HG03354 (cell line): ENCODE results near the gene ADD3.
"Not testable (repeated sequence)": the region's sequence is repeated elsewhere in the genome, so short reads cannot be mapped to it uniquely, and the experiment has no call there.

Source experiments
- ATAC-seq: cut with Tn5 transposase; IDR thresholded peaks from one replicate; pipeline ENCODE4 v1.9.1; 2021; ENCODE audit warnings: mild to moderate bottlenecking; ENCODE audit not compliant: unreplicated experiment, poor library complexity, severe bottlenecking

The ADD3 gene

DNA sequence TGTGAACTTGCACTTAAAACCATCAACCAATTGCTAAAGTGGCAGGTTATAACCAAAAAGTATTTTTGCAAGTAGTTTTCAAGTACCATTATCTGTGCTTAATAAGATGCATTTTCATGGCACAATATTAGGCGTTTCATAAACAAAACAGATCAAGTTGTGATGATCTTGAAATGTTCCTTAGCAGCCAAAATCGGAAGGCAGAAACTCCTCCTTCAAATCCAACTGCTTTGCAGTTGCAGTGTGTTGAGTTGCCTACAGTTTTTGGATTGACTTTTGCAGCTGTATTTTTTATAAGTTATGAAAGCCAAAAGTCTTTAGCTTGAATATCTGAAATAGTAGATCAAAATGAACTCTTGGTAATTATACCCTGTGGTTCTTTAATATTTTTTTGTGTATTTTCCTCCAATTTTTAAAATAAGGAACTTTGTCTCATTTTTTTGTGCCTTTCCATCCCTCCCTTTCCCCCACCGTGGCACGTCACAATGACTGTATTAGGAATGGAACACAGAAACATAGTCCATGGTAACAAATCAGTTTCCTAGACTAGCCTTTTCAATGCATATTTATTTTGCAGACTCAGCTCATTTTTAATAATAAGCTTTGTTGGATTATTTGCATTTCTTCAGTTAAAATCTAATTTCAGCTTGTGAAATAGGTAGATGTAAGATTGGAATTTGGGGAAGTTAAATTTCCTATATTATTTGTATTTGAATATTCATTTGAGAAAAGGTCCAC is 80.8 kb downstream of the ADD3 start:
- no peak for ATAC-seq

DNA sequence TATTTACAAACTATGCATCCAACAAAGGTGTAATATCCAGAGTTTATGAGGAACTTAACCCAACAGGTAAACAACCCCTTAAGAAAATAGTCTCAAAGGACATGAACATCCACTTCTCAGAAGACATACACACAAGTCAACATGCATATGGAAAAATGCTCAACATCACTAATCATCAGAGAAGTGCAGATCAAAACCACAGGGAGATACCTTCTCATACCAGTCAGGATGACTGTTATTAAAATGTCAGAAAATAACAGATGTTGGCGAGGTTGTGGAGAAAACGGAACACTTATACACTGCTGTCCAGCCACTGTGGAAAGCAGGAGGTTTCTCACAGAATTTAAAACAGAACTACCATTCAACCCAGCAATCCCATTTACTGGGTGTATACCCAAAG is 84.0 kb downstream of the ADD3 start:
- ATAC-seq: no peak

DNA sequence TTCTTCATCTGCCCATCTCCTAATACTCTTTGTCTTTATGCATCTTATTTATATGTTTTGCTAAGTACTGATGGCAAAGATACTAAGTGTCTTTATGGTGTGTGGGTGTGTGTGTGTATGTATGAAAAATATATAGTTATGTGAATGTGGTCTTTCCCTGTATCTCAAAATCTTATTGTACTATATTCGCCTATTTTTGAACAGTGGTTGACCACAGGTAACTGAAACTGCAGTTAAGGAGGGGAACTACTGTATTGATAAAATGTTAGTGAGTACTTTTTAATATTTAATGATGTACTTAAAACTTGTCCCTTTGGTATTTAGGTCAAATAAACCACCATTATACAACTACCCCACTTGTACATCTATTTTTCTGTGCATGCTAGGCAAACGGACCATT is 85.9 kb downstream of the ADD3 start:
- no peak for ATAC-seq

DNA sequence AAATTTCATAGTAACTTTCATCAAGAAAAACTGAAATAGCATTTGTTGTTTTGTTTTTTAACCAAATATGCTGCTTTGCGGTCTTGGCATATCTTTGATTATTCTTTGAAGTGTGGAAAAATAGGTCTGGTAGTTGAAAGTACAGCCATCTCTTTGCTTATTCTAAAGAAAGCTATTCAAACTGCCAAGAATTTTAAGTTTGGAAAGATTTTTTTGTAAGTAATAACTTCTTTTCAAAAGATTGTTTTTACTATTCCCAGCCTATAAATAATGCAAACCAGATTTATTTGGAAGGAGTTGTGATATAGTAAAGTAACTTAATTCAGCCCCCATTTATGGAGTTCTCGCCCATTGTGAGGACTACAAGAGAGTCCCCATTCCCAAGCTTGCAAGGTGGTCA is 87.0 kb downstream of the ADD3 start:
- no peak for ATAC-seq

DNA sequence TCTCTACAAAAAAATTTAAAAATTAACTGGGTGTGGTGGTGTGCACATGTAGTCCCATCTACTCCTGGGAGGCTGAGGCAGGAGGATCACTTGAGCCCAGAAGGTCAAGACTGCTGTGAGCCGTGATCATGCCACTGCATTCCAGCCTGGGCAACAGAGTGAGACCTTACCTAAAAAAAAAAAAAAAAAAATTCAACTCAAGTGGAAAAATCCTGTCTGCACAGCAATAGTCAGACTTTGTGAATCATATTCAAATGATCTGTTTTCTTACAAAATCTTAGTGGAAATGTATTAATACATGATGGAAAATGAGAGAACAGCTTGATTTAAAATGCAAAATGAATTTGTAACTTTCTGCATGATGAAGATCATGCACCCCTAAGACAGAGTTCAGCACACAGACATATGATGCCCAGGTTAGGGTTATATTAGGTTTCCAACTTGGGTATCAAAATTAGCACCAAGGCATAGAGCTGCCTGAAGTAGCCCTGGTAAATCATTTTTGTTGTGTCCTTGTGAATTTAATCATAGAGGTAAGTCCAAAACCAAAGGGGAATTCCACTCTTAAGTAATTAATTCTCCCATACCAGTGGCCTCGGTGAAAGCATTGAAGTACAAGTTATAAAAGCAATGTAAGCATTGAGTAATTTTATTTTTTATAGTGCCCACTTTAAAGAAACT is 93.8 kb downstream of the ADD3 start:
- ATAC-seq: peak; percentile 50

DNA sequence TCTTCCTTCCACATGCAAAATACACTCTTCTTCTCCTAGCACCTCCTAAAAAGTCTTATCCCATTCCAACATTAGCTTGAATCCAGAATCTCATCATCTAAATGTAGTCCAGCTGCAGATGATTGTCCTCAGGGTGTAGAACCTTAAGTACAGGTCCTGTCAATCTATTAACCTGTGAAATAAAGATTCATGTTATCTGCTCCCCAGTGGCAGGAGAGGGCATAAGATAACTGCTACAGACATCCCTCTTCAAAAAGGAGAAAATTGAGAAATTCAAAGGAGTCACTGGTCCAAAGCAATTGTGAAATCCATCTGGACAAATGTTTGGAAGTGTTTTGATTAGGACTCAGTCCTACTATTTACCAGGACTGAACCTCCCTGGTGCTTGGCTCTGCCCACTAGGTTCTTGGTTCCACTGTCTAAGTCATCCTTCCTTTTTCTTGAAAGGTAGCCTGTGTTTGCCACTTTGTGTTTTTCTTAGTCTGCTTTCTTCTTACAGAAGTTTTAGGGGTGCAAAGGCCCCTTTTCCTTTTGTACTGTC is 96.2 kb downstream of the ADD3 start:
- no peak for ATAC-seq

DNA sequence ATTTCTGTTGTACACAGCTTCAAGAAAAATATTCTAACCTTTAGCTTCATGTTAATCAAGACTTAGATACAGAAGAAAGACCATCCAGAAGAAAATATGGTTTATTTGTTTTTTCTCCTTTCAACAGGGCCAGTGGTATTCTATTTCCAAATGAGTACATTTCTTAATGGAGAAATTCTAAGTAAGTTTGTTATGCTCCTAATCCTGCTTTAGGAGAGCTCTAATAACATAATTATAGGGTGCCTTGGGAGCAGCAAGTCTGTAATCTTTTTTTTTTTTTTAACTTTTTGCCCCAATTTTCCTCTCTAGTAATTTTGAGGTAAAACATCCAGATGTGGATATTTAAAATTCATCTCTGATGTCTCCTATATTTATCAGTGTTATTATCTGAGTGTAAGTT is 98.1 kb downstream of the ADD3 start:
- ATAC-seq: no peak

DNA sequence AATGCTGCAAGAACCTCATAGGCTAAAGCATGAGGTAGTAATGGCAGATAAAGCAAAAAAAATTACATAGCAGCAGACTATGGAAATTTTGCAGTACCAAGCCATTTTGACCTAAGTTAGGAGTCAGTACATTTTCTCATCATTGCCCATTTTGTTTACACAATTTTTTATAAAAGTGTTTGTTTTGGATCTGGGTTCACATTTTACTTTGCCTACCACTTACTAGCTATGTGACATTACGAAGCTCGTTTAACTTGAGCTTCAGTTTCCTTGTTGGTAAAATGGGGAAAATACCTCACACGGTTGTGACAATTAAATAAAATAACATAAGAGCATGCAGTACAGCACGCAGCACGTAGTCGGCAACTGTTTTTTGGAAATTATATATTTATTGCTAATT is 99.6 kb downstream of the ADD3 start:
- no peak for ATAC-seq

DNA sequence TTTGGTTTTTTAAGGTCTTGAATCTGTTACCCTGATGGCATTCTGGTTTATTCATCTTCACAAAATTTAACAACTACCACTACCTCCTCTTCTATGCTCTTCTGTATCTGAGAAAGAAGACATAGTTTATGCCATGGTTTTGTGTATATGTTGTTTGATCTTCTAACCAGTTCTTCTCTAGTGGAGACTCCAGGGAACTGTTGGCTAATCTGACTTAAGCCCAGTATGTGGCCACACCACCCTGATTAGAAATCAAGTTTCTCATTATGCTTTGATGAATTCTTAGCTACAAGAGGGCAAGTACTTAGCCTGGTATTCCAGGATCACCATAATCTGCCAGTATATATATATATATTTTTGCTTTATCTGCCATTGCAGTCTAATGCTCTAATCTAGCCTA is 100.1 kb downstream of the ADD3 start:
- no peak for ATAC-seq

DNA sequence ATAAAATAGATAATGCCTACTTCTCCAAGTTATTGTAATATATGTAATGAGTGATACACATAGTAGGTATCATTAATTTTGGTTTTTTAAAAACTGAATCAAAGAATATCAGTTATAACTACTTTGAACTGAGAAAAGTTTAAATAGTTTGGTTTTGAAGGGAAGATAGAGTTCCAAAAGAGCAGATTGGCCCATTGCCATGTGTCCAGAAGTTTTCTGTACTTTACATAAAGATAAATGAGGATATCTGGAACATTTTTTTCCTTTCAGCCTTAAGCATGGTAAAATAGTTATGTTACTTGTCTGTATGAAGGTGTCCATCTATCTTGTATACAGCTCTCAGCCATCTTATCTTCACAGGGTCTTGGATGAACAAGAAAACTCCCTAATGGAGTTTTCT is 101.7 kb downstream of the ADD3 start:
- no peak for ATAC-seq

DNA sequence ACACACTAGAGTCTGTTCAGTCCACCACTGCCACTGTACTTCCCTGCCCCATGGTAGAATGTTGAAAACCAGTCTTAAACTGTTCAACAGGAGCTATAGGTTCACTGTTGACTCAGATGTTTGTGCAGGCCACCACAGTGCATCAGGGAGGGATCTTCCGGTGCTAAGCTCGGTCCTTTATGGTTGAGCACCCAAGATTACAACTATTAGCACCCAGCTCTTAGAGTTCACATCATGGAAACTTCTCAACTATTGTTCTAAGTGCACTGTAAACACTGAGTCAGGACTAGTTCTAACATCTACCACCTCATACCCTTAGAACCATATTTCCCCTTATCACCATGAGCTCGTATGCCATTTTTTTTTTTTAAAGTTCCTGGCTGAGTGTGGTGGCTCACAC is 102.6 kb downstream of the ADD3 start:
- no peak for ATAC-seq

DNA sequence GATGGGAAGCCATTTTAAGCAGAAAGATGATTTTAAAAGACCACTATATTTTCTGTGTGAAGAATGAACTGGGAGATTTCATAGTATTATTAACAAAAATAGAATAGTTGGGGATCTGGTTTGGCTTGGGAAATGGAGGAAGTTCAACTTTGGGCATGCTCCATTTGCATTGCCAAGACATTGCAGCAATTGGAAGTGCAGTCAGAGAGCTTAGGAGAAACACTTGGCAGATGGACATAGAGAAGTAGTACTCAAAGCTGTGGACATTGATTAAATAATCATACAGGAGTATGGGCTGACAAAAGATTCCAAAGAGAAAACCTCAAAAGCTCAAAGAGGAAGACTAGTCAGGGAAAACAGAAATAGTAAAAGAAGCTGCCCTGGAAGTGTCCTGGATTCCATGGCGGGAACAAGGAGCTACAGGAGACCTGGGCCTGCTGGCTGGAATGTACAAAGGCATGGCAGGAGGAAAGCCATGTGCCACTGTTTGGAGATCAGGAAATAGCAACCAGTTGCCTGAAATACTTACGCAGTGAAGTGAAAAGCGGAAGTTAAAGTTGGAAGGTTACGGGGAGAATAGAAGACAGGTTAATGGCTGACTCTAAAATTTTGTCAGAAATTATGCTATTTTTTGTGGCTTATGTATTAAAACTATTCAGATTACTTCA is 106.0 kb downstream of the ADD3 start:
- no peak for ATAC-seq

DNA sequence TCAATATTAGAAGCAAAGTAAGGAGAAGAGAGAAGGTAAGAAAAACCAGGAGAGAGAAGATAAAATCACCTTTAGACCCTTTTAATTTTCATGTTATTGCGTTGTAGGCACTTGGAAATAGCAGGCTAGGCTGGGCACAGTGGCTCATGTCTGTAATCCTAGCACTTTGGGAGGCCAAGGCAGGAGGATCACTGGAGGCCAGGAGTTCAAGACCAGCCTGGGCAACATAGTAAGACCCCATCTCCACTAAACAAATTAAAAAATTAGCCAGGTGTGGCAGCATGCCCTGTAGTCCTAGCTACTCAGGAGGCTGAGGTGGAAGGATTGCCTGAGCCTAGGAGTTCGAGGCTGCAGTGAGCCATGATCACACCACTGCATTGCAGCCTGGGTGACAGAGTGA is 106.9 kb downstream of the ADD3 start:
- ATAC-seq: not testable (repeated sequence)

DNA sequence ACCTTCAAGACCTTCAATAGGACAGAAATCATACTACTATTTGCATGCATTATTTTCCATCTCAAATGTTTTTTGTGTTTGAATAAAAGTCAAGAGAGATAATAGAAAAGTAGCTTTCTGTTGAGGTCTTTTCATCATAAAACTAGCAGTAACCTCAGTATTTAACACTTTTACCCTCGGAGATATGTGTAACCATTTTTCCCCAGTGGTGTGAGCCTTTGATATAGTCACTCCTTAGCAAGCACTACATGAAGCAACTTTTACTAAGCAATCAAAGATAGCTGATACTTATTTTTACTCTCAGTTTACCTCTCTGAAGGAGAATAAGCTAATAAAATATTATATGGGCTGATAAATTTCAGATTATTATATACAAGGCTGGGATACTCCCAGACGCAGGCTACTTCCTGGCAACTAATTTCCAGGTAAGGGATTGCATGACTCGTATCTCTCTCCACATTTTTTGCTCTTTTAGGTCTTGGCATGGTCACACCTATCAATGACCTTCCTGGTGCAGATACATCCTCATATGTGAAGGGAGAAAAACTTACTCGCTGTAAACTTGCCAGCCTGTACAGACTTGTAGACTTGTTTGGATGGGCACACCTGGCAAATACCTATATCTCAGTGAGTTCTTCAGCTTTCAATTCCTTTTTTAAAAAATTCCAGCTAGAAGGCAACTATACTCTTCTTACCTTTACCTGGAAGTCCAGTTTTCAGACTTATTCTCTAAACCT is 108.2 kb downstream of the ADD3 start:
- ATAC-seq: no peak

DNA sequence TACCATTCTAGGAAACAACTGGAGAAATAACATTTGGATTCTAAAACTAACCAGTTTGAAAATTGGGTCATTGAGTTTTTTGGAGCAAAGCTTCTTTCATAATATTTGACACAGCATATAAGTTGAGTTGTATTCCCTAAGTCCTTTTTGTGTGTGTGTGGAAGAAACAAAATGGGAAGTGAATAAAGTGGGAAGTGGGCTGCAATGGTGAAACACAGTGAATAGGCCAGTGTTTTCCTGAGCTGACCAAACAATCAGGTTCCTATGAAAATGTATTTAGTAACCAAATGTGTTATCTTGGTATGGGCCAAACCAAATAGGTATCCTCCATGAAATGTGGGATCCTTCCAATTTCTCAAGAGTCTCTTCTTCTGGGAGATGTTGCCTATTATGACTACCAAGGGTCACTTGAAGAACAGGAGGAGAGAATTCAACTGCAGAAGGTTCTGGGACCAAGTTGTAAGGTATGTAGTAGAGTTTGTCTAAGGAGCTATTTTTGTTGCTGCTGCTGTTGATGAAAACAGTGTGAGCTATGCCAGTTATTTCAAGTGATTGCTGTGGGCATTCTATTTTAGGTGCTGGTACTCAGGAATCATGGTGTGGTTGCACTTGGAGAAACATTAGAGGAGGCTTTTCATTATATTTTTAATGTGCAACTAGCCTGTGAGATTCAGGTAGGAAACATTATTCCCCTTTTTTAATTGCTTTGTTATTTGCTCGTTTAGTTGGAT is 111.3 kb downstream of the ADD3 start:
- no peak for ATAC-seq

DNA sequence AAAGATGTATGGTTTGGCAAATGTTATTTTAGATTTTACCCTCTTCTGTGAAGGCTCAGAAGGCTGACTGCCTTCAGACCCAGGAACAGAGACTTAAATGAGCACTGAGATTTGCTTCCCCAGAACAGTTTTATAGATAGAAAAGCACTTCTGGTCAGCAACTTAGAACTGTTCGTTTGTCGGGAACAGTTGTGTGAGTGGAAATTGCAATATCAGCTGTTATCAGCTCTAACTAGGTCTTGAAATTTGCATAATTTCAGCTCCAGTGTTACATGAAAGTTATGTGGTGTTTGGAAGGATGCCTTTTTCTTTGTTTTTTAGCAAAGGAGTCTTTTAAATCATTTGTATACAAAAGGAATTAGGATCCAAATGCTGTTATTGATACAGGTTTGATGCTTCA is 115.8 kb downstream of the ADD3 start:
- no peak for ATAC-seq

DNA sequence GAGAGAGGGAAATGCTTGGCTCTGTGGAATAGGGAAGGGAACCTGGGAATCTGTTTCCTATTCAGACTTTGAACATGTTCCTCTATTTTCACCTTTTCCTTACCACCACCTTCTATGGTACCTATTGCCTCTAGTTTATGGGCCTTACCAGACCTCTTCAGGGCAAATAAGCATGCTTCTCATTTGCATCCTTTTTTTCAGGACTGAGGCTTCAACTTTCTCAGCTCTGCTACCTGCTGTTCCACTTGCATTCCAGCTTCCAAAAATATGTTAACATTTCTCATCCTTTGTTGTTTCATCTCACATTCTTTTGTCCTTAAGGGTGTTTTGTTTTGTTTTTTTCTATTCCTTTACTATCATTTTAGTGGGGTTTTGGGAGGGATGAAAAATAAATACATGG is 121.7 kb downstream of the ADD3 start:
- ATAC-seq: no peak

DNA sequence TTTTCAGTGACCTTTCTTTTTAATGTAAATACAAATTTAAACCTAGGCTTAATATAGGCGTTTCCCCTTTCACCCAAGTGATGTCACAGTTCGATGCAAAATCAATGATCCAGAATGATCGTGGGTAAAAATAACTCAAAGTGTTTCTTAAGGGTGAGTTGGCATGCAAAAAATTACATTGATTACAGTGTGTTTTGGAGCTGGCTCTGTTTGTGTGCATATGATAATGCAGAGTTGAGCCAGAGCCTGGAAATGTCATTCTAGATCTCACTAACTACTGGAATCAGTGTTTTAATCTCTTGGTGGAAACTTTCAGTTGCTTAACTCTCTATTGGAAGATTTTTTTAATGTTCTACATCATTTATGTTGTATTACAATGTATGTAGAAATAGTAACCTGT is 127.1 kb downstream of the ADD3 start:
- no peak for ATAC-seq

DNA sequence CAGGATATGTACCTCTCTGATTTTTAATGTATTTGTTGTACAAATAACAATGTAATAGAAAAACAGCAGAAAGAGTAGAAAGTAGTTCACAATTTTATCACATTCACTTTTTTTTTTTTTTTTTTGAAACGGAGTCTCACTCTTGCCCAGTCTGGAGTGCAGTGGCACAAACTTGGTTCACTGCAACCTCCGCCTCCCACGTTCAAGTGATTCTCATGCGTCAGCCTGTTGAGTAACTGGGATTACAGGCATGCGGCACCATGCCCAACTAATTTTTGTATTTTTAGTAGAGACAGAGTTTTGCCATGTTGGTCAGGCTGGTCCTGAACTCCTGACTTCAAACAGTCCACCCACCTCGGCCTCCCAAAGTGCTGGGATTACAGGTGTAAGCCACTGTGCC is 128.1 kb downstream of the ADD3 start:
- not testable (repeated sequence) for ATAC-seq

DNA sequence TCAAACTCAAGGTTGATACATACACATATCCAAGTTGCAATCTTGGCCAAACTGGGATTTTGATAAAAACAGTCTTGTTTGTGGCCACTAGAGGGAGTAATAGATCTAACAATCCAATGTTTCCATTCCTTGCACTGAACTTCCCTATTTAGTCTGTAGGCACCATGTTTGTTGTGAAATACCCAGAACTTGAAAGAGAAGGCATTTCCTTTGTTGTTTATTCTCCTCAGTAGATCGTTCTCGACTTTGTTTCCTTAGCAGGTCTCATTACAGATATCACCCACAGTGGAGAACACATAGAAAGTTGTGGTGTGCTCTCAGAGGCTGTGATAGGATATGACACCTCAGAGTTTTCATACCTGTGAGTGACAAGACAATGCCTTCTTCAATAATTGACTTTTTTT is 129.4 kb downstream of the ADD3 start:
- ATAC-seq: peak; percentile 66
